SK-N-SH treated with all-trans-retinoic acid at 6 μM for 48 hours (cell line): ENCODE results near the gene SLC13A3.

Source experiments
- ARNTL ChIP-seq: fragments of 450-650 bp; formaldehyde crosslinking; IDR thresholded peaks from 2 replicates; pipeline ENCODE4 v1.5.0; 2020; ENCODE audit warnings: low read depth, mild to moderate bottlenecking, moderate library complexity, borderline replicate concordance
- CSRNP3 ChIP-seq: fragments of 250-450 bp; sonication (Bioruptor Pico); IDR thresholded peaks from 2 replicates; pipeline ENCODE4 v1.5.1; 2021; ENCODE audit warnings: mild to moderate bottlenecking, moderate library complexity
- ISL1 ChIP-seq: fragments of 250-450 bp; sonication (Bioruptor Pico); IDR thresholded peaks from 2 replicates; pipeline ENCODE4 v2.1.2; 2022; ENCODE audit warnings: mild to moderate bottlenecking, moderate library complexity
- PATZ1 ChIP-seq: fragments of 250-450 bp; sonication (Bioruptor Pico); IDR thresholded peaks from 2 replicates; pipeline ENCODE4 v1.8.0; 2020; ENCODE audit warnings: mild to moderate bottlenecking, moderate library complexity, borderline replicate concordance
- RARB ChIP-seq: fragments of 250-450 bp; sonication (Bioruptor Pico); IDR thresholded peaks from 2 replicates; pipeline ENCODE4 v1.8.0; 2021; ENCODE audit warnings: mild to moderate bottlenecking, moderate library complexity
- SNAI2 ChIP-seq: fragments of 250-450 bp; sonication (Bioruptor Pico); IDR thresholded peaks from 2 replicates; pipeline ENCODE4 v1.5.0; 2020; ENCODE audit warnings: mild to moderate bottlenecking, moderate library complexity
- ZC3H10 ChIP-seq: fragments of 250-450 bp; sonication (Bioruptor Pico); IDR thresholded peaks from 2 replicates; pipeline ENCODE4 v1.5.1; 2021; ENCODE audit warnings: mild to moderate bottlenecking, moderate library complexity
- ZFP3 ChIP-seq: fragments of 250-450 bp; sonication (Bioruptor Pico); IDR thresholded peaks from 2 replicates; pipeline ENCODE4 v1.5.0; 2020; ENCODE audit warnings: mild to moderate bottlenecking, moderate library complexity
- ZFP30 ChIP-seq: fragments of 450-650 bp; formaldehyde crosslinking; IDR thresholded peaks from 2 replicates; pipeline ENCODE4 v1.5.0; 2022; ENCODE audit warnings: mild to moderate bottlenecking, moderate library complexity
- TF ChIP-seq, protein P1 (sequence below): fragments of 250-450 bp; sonication (Bioruptor Pico); IDR thresholded peaks from 2 replicates; pipeline ENCODE4 v1.8.0; 2021; ENCODE audit warnings: low read depth, mild to moderate bottlenecking, moderate library complexity, borderline replicate concordance

DNA sequence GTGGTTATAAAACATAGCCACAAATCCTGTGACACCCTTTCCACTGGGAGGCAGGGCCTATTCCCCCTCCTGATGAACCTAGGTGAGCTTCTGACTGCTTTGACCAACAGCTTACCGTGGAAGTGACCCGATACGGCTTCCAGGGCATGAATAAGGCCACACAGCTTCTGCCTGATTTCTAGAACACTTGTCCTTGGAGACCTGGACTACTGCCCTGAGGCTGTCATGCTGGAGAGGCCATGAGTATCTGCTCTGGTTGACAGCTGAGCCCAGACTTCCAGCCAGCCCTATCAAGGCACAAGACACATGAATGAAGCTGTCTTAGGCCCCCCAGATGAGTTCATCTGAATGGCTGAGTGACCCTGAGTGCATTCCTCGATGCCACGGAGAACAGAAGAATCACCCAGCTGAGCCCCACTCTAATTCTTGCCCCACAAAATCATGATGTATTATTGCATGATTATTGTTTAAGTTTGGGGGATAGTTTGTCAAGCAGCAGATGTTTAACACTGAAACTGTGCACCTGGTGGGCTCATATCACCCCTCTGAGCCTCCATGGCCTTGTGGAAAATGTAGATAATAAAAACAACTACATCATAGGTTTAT lies 21.4 kb upstream of the SLC13A3 start:
- TF ChIP-seq CSRNP3 (CRISPR knock-in tag) (no peak), ZFP3 (CRISPR knock-in tag) (no peak), ZFP30 (CRISPR knock-in tag) (no peak), RARB (CRISPR knock-in tag) (no peak), ARNTL (CRISPR knock-in tag) (no peak), ZC3H10 (CRISPR knock-in tag) (no peak), SNAI2 (CRISPR knock-in tag) (no peak), PATZ1 (no peak), ISL1 (no peak)
- TF ChIP-seq, protein P1, sequence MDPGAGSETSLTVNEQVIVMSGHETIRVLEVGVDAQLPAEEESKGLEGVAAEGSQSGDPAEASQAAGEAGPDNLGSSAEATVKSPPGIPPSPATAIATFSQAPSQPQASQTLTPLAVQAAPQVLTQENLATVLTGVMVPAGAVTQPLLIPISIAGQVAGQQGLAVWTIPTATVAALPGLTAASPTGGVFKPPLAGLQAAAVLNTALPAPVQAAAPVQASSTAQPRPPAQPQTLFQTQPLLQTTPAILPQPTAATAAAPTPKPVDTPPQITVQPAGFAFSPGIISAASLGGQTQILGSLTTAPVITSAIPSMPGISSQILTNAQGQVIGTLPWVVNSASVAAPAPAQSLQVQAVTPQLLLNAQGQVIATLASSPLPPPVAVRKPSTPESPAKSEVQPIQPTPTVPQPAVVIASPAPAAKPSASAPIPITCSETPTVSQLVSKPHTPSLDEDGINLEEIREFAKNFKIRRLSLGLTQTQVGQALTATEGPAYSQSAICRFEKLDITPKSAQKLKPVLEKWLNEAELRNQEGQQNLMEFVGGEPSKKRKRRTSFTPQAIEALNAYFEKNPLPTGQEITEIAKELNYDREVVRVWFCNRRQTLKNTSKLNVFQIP (CRISPR knock-in tag) = no peak
